GM23338 (cell line): ENCODE measurements around the gene NME3. TPM values are rescaled to one million over a fixed set of nuclear protein-coding genes. Genes with fewer than 3 reads are reported as not detected.
A peak's percentile ranks its signal among the peaks of the same experiment; 100 is the strongest.

Experiments used
- ATAC-seq: fragments of 200-7000 bp; cut with Tn5 transposase; 3 replicates; pipeline ENCODE4 v1.9.1; 2020
- DNase-seq: peaks from one replicate; pipeline ENCODE4 v3.0.0-alpha.2; 2015; ENCODE audit warnings: low spot score
- H2AFZ ChIP-seq: fragments of 200-600 bp; sonication (generic); 2 replicates; pipeline ENCODE4 v1.8.0; 2016; ENCODE audit warnings: antibody characterized with exemption, mild to moderate bottlenecking, moderate library complexity
- H3F3A ChIP-seq: fragments of 200-600 bp; sonication (generic); replicated peaks from 2 replicates; pipeline ENCODE4 v1.8.0; 2017; ENCODE audit warnings: antibody characterized with exemption, mixed run types, low read depth
- H3K27ac ChIP-seq: fragments of 200-600 bp; sonication (generic); 2 replicates; pipeline ENCODE4 v1.6.1; 2016; ENCODE audit warnings: low read depth
- H3K27me3 ChIP-seq: fragments of 200-600 bp; sonication (generic); 2 replicates; pipeline ENCODE4 v1.8.0; 2016; ENCODE audit warnings: mild to moderate bottlenecking, mixed run types, moderate library complexity; ENCODE audit not compliant: insufficient read depth
- H3K36me3 ChIP-seq: fragments of 200-600 bp; sonication (generic); 2 replicates; pipeline ENCODE4 v1.8.0; 2016; ENCODE audit warnings: mild to moderate bottlenecking; ENCODE audit not compliant: insufficient read depth
- H3K4me1 ChIP-seq: fragments of 200-600 bp; sonication (generic); 2 replicates; pipeline ENCODE4 v1.8.0; 2016; ENCODE audit warnings: mild to moderate bottlenecking, moderate library complexity; ENCODE audit not compliant: insufficient read depth
- H3K4me2 ChIP-seq: fragments of 200-600 bp; sonication (generic); 2 replicates; pipeline ENCODE4 v1.7.1; 2017; ENCODE audit warnings: mixed run types
- H3K4me3 ChIP-seq: fragments of 200-600 bp; sonication (generic); 2 replicates; pipeline ENCODE4 v1.6.1; 2016; ENCODE audit warnings: mixed run types
- H3K79me2 ChIP-seq: fragments of 200-600 bp; sonication (generic); replicated peaks from 2 replicates; pipeline ENCODE4 v1.8.0; 2017; ENCODE audit warnings: mild to moderate bottlenecking; ENCODE audit not compliant: insufficient read depth
- H3K9me2 ChIP-seq: fragments of 200-600 bp; sonication (generic); 2 replicates; pipeline ENCODE4 v1.8.0; 2017; ENCODE audit not compliant: insufficient read depth
- H4K20me1 ChIP-seq: fragments of 200-600 bp; sonication (generic); replicated peaks from 2 replicates; pipeline ENCODE4 v1.8.0; 2017; ENCODE audit warnings: mild to moderate bottlenecking; ENCODE audit not compliant: insufficient read depth
- H3K27ac Mint-ChIP-seq: 2 replicates; pipeline ENCODE4 v1.8.0; 2020; ENCODE audit warnings: inconsistent platforms, mild to moderate bottlenecking, moderate library complexity, mixed read lengths
- H3K27me3 Mint-ChIP-seq: 3 replicates; pipeline ENCODE4 v1.8.0; 2022; ENCODE audit warnings: low read depth, mild to moderate bottlenecking, moderate library complexity, mixed read lengths, inconsistent platforms; ENCODE audit not compliant: insufficient read depth, poor library complexity
- H3K36me3 Mint-ChIP-seq: 3 replicates; pipeline ENCODE4 v1.8.0; 2021; ENCODE audit warnings: low read depth, mild to moderate bottlenecking, inconsistent platforms, moderate library complexity, mixed read lengths
- H3K4me1 Mint-ChIP-seq: 3 replicates; pipeline ENCODE4 v1.8.0; 2020; ENCODE audit warnings: mild to moderate bottlenecking, inconsistent platforms, mixed read lengths
- H3K4me3 Mint-ChIP-seq: 3 replicates; pipeline ENCODE4 v1.8.0; 2021; ENCODE audit warnings: moderate library complexity, mild to moderate bottlenecking, inconsistent platforms, mixed read lengths
- H3K9me3 Mint-ChIP-seq: 3 replicates; pipeline ENCODE4 v1.8.0; 2020; ENCODE audit warnings: moderate library complexity, mild to moderate bottlenecking, inconsistent platforms, mixed read lengths
- CREB1 ChIP-seq: fragments of 250-450 bp; sonication (Bioruptor Pico); IDR thresholded peaks from 2 replicates; pipeline ENCODE4 v1.5.0; 2020; ENCODE audit warnings: low read depth, mild to moderate bottlenecking, moderate library complexity
- ETS1 ChIP-seq: IDR thresholded peaks from 2 replicates; pipeline ENCODE4 v1.6.1; 2016; ENCODE audit warnings: antibody characterized with exemption
- NANOG ChIP-seq: IDR thresholded peaks from 2 replicates; pipeline ENCODE4 v1.6.1; 2016; ENCODE audit warnings: antibody characterized with exemption, borderline replicate concordance
- POLR2AphosphoS5 ChIP-seq: IDR thresholded peaks from 2 replicates; pipeline ENCODE4 v1.6.1; 2016; ENCODE audit warnings: antibody characterized with exemption, low read depth
- STAT1 ChIP-seq: IDR thresholded peaks from one replicate; pipeline ENCODE4 v1.6.1; 2016; ENCODE audit warnings: antibody characterized with exemption; ENCODE audit not compliant: unreplicated experiment
- ZNF114 ChIP-seq: fragments of 250-450 bp; sonication (Bioruptor Pico); IDR thresholded peaks from 2 replicates; pipeline ENCODE4 v1.5.0; 2020; ENCODE audit warnings: mild to moderate bottlenecking, moderate library complexity
- ZNF331 ChIP-seq: fragments of 250-450 bp; sonication (Bioruptor Pico); IDR thresholded peaks from 2 replicates; pipeline ENCODE4 v1.5.0; 2020; ENCODE audit warnings: low read depth, mild to moderate bottlenecking, moderate library complexity
- polyA plus RNA-seq: library from polyadenylated mRNA; unstranded; fragments of >200 nt; fragmentation: Nextera tagmentation; extraction: Ambion mirVana; gene quantifications from 2 replicates; pipeline ENCODE4 v1.2.1, GENCODE V29; 2016
- total RNA-seq: library from RNA; depleted of rRNA; stranded (reverse); fragments of >200 nt; shearing (Covaris generic); gene quantifications from 2 replicates; pipeline ENCODE4 v1.2.3, GENCODE V29; 2014
- TF ChIP-seq, protein P1 (sequence below): fragments of 250-450 bp; sonication (Bioruptor Pico); IDR thresholded peaks from 2 replicates; pipeline ENCODE4 v1.5.0; 2020; ENCODE audit warnings: mild to moderate bottlenecking, moderate library complexity
- TF ChIP-seq, protein P2 (sequence below), 2 experiments: fragments of 200-600 bp in 1 of 2; sonication (generic) in 1 of 2; conservative IDR thresholded peaks; 2 replicates each; pipeline versions ENCODE4 v1.5.1 to v1.6.1; 2016 to 2017; ENCODE audit warnings: antibody characterized with exemption in 2 of 2, low read depth in 2 of 2, mild to moderate bottlenecking in 2 of 2, moderate library complexity in 1 of 2

The NME3 gene
- total and polyA plus RNA-seq, 2 experiments from 2014 or later: 95.3 to 130 TPM

- no peak for TF ChIP-seq ETS1
- no peak for TF ChIP-seq ZNF331 (CRISPR knock-in tag)
- no peak for TF ChIP-seq CREB1 (CRISPR knock-in tag)
- TF ChIP-seq, protein P1, sequence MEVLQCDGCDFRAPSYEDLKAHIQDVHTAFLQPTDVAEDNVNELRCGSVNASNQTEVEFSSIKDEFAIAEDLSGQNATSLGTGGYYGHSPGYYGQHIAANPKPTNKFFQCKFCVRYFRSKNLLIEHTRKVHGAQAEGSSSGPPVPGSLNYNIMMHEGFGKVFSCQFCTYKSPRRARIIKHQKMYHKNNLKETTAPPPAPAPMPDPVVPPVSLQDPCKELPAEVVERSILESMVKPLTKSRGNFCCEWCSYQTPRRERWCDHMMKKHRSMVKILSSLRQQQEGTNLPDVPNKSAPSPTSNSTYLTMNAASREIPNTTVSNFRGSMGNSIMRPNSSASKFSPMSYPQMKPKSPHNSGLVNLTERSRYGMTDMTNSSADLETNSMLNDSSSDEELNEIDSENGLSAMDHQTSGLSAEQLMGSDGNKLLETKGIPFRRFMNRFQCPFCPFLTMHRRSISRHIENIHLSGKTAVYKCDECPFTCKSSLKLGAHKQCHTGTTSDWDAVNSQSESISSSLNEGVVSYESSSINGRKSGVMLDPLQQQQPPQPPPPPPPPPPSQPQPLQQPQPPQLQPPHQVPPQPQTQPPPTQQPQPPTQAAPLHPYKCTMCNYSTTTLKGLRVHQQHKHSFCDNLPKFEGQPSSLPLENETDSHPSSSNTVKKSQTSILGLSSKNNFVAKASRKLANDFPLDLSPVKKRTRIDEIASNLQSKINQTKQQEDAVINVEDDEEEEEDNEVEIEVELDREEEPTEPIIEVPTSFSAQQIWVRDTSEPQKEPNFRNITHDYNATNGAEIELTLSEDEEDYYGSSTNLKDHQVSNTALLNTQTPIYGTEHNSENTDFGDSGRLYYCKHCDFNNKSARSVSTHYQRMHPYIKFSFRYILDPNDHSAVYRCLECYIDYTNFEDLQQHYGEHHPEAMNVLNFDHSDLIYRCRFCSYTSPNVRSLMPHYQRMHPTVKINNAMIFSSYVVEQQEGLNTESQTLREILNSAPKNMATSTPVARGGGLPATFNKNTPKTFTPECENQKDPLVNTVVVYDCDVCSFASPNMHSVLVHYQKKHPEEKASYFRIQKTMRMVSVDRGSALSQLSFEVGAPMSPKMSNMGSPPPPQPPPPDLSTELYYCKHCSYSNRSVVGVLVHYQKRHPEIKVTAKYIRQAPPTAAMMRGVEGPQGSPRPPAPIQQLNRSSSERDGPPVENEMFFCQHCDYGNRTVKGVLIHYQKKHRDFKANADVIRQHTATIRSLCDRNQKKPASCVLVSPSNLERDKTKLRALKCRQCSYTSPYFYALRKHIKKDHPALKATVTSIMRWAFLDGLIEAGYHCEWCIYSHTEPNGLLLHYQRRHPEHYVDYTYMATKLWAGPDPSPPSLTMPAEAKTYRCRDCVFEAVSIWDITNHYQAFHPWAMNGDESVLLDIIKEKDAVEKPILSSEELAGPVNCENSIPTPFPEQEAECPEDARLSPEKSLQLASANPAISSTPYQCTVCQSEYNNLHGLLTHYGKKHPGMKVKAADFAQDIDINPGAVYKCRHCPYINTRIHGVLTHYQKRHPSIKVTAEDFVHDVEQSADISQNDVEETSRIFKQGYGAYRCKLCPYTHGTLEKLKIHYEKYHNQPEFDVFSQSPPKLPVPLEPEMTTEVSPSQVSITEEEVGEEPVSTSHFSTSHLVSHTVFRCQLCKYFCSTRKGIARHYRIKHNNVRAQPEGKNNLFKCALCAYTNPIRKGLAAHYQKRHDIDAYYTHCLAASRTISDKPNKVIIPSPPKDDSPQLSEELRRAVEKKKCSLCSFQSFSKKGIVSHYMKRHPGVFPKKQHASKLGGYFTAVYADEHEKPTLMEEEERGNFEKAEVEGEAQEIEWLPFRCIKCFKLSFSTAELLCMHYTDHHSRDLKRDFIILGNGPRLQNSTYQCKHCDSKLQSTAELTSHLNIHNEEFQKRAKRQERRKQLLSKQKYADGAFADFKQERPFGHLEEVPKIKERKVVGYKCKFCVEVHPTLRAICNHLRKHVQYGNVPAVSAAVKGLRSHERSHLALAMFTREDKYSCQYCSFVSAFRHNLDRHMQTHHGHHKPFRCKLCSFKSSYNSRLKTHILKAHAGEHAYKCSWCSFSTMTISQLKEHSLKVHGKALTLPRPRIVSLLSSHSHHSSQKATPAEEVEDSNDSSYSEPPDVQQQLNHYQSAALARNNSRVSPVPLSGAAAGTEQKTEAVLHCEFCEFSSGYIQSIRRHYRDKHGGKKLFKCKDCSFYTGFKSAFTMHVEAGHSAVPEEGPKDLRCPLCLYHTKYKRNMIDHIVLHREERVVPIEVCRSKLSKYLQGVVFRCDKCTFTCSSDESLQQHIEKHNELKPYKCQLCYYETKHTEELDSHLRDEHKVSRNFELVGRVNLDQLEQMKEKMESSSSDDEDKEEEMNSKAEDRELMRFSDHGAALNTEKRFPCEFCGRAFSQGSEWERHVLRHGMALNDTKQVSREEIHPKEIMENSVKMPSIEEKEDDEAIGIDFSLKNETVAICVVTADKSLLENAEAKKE (CRISPR knock-in tag): no peak
- no peak for TF ChIP-seq STAT1
- TF ChIP-seq POLR2AphosphoS5: no peak
- no peak for TF ChIP-seq NANOG
Observed at GRCh38 chr16:1815461-1815860, 44.1 kb upstream of the NME3 start (continued).

DNA sequence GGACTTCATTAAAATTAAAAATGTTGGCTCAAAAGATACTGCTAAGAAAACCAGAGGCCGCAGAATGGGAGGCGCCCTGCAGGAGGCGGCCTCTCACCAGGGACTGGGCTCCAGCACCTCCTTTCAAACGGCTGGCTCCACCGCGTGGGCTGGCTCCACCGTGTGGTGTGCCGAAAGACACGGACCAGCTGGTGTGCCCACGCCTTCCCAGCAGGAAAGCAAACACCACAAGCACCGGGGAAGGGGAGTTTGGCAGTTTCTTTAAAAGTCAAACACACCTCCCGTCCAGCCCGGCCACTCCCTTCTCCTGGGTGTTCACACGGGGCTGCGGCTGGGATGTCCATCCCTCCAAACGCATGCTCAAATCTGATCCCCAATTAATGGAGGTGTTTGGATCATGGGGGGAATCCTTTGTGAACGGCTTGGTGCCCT, 41.4 kb upstream of the NME3 start:
- no peak overlapping the region for H3K4me3 Mint-ChIP-seq
- H3K27me3 Mint-ChIP-seq: peaks cover 4% of the 10 kb centered on the region
- Histone ChIP-seq H3K27me3 (no peaks in the 10 kb centered on the region), H4K20me1 (no peaks in the 10 kb centered on the region; the same call in 1 of the 2 replicates), H3K4me3 (no peak overlapping the region), H3K9me2 (no peaks in the 10 kb centered on the region), H3K27ac (no peak overlapping the region), H3K4me1 (no peaks in the 10 kb centered on the region), H3K79me2 (no peaks in the 10 kb centered on the region; the same call in 1 of the 2 replicates), H3K4me2 (no peak overlapping the region), H3F3A (no peaks in the 10 kb centered on the region; the same call in 1 of the 2 replicates), H3K36me3 (no peaks in the 10 kb centered on the region), H2AFZ (no peak overlapping the region)
- H3K4me1 Mint-ChIP-seq: no peaks in the 10 kb centered on the region
- DNase-seq: peak; percentile 78
- TF ChIP-seq, protein P2, sequence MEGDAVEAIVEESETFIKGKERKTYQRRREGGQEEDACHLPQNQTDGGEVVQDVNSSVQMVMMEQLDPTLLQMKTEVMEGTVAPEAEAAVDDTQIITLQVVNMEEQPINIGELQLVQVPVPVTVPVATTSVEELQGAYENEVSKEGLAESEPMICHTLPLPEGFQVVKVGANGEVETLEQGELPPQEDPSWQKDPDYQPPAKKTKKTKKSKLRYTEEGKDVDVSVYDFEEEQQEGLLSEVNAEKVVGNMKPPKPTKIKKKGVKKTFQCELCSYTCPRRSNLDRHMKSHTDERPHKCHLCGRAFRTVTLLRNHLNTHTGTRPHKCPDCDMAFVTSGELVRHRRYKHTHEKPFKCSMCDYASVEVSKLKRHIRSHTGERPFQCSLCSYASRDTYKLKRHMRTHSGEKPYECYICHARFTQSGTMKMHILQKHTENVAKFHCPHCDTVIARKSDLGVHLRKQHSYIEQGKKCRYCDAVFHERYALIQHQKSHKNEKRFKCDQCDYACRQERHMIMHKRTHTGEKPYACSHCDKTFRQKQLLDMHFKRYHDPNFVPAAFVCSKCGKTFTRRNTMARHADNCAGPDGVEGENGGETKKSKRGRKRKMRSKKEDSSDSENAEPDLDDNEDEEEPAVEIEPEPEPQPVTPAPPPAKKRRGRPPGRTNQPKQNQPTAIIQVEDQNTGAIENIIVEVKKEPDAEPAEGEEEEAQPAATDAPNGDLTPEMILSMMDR (conservative IDR thresholded peaks at IDR 0.05; ENCODE audit: low read depth in 2 of 2): peak; percentile 66 to 72
- no peak for TF ChIP-seq ZNF114 (CRISPR knock-in tag)
- ATAC-seq: peak; percentile 83
- H3K36me3 Mint-ChIP-seq: peaks cover 12% of the 10 kb centered on the region
- no peak overlapping the region for H3K27ac Mint-ChIP-seq
- H3K9me3 Mint-ChIP-seq: no peaks in the 10 kb centered on the region
